ENCODE data around the gene PRAMEF8. TPM values are rescaled to one million over a fixed set of nuclear protein-coding genes. Genes with fewer than 3 reads are reported as not detected.
"Not testable (repeated sequence)": the region's sequence is repeated elsewhere in the genome, so short reads cannot be mapped to it uniquely, and the experiment has no call there.

Gene PRAMEF8
- not detected in 2 replicates for total RNA-seq (2014; rRNA removed; shearing (Covaris generic))

GRCh38 chr1:13285037-13285436 lies at the start of gene PRAMEF8:
Gene PRAMEF8, minus strand, starts transcription at chr1:13285137. Its CDS starts 1,046 bp downstream, at chr1:13284091.
- not testable (repeated sequence) for DNase-seq (ENCODE audit: low read depth in 1 of 2, low spot score in 2 of 2); H3K27ac ChIP-seq; H3K9me3 ChIP-seq (replicated peaks); H3K4me1 ChIP-seq (replicated peaks); H3K36me3 ChIP-seq; H3K4me3 ChIP-seq; H3K27me3 ChIP-seq (replicated peaks)

DNA sequence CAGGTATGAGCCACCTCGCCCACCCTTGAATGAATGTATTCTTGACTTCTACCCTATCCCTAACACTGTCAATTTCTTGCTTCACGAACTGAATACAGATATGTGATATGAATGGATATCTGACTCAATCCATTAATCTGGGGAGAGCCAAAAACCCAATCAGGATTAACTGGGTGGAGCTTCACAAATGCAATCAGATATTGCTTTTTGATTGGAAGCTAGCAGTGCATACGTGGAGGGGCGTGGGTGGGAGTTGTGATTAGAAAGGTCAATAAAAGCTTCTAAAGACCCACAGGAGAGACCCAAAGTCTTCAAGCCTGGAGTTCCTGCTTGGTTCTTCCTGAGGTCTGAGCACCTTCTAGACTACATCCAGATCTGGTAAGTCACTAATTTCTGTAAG lies 30.3 kb upstream of the PRAMEF8 start, which contains the start of gene PRAMEF15:
Gene PRAMEF15 (plus strand): TSS at position 301 of the 400 bp plus-strand sequence. CDS start 2,827 bp downstream, outside the sequence.
- H3K27me3 ChIP-seq (replicated peaks); DNase-seq (ENCODE audit: low read depth in 1 of 2, low spot score in 2 of 2); H3K4me3 ChIP-seq; H3K9me3 ChIP-seq (replicated peaks); H3K4me1 ChIP-seq (replicated peaks); H3K36me3 ChIP-seq; H3K27ac ChIP-seq: not testable (repeated sequence)

GRCh38 chr1:13303239-13303638 lies 18.3 kb upstream of the PRAMEF8 start, which contains the start of gene PRAMEF33:
Gene PRAMEF33, plus strand, starts transcription at chr1:13303539. Its CDS starts 2,416 bp downstream, at chr1:13305955.
- DNase-seq (ENCODE audit: low read depth in 1 of 2, low spot score in 2 of 2); H3K9me3 ChIP-seq (replicated peaks); H3K4me1 ChIP-seq (replicated peaks): not testable (repeated sequence)

DNA sequence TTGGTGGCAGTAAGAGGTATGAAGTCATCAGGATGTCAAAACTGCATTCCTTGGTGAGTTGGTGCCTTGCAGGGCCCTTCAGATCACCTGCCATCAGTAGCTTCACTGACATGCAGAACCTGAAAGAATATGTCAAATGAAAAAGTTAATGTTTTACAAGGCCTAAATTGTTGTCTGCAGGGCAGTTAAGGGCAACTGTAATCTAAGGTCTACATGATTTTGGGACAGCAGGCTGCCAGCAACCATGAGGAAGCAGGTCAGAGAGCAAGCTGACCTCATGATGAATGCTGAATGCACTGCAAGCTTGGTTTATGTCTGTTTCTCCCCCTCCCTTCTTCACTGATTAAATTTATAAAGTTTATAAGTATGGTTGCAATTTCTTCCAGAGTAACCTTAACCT lies 17.3 kb upstream of the PRAMEF8 start:
- H3K27me3 ChIP-seq (replicated peaks) = not testable (repeated sequence)

More at GRCh38 chr1:13303239-13303638, 18.3 kb upstream of the PRAMEF8 start, which contains the start of gene PRAMEF33:
- not testable (repeated sequence) for H3K36me3 ChIP-seq; H3K27me3 ChIP-seq (replicated peaks); H3K4me3 ChIP-seq; H3K27ac ChIP-seq

DNA sequence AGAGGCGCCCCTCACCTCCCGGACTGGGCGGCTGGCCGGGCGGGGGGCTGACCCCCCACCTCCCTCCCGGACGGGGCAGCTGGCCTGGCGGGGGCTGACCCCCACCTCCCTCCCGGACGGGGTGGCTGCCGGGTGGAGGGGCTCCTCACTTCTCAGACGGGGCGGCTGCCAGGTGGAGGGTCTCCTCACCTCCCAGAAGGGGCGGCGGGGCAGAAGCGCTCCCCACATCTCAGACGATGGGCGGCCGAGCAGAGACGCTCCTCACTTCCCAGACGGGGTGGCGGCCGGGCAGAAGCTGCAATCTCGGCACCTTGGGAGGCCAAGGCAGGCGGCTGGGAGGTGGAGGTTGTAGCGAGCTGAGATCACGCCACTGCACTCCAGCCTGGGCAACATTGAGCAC lies 13.8 kb upstream of the PRAMEF8 start:
- H3K36me3 ChIP-seq; H3K4me1 ChIP-seq (replicated peaks); H3K27me3 ChIP-seq (replicated peaks); H3K27ac ChIP-seq; DNase-seq (ENCODE audit: low read depth in 1 of 2, low spot score in 2 of 2); H3K4me3 ChIP-seq; H3K9me3 ChIP-seq (replicated peaks): not testable (repeated sequence)

More for the DNA sequence above, 17.3 kb upstream of the PRAMEF8 start:
- H3K9me3 ChIP-seq (replicated peaks); H3K27ac ChIP-seq; H3K4me3 ChIP-seq; DNase-seq (ENCODE audit: low read depth in 1 of 2, low spot score in 2 of 2); H3K4me1 ChIP-seq (replicated peaks); H3K36me3 ChIP-seq: not testable (repeated sequence)

DNA sequence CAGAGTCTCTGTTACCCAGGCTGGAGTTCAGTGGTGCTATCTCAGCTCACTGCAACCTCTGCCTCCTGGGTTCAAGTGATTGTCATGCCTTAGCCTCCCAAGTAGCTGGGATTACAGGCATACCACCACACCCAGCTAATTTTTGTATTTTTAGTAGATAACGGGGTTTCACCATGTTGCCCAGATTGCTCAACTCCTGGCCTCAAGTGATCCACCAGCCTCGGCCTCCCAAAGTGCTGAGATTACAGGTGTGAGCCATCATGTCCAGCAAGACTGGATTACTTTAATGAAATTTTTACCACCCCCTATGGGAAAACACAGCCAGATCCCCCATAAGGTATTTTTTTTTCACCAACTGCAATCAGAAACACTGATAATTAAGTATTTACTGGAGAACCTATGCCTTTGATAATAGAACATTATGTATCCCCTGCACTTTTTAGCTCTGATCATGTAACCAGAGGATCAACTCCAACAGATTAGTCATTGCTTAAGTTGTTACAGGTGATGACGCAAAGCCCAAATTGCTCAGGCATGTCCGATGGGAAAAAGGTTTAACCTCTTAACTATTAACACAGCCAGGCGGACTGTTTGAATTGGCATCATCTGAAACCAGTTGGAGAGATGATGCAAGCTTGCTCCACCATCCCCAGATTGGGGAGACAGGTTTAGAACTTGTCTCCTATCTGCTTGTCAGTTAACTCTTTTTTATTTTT lies 12.4 kb upstream of the PRAMEF8 start:
- H3K9me3 ChIP-seq (replicated peaks); H3K4me3 ChIP-seq; H3K36me3 ChIP-seq; H3K27ac ChIP-seq; DNase-seq (ENCODE audit: low read depth in 1 of 2, low spot score in 2 of 2); H3K27me3 ChIP-seq (replicated peaks); H3K4me1 ChIP-seq (replicated peaks): not testable (repeated sequence)

GRCh38 chr1:13289030-13289429 lies 4.1 kb upstream of the PRAMEF8 start:
- DNase-seq (ENCODE audit: low read depth in 1 of 2, low spot score in 2 of 2); H3K4me1 ChIP-seq (replicated peaks); H3K27me3 ChIP-seq (replicated peaks); H3K27ac ChIP-seq; H3K4me3 ChIP-seq; H3K9me3 ChIP-seq (replicated peaks); H3K36me3 ChIP-seq: not testable (repeated sequence)

DNA sequence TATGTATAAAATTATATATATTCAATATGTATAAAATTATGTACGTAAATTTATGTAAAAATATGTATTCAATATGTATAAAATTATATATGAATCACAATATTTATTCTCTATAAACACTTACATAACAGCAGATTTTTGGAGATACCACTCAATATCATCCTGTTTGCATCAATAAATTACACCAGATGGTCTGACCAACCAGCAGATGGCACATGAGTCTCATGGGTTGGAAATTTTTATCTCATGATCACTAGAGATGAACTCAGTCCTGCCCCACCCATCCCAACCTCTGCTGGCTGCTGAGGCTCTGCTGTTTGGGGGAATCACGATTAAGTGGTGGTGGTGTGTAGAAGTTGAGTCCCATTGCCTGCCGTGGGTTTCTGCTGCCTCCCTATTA lies 5.3 kb downstream of the PRAMEF8 start:
- not testable (repeated sequence) for H3K9me3 ChIP-seq (replicated peaks); H3K27ac ChIP-seq; H3K27me3 ChIP-seq (replicated peaks); H3K4me1 ChIP-seq (replicated peaks); H3K4me3 ChIP-seq; DNase-seq (ENCODE audit: low read depth in 1 of 2, low spot score in 2 of 2); H3K36me3 ChIP-seq

GRCh38 chr1:13277016-13277415 lies 7.9 kb downstream of the PRAMEF8 start:
- not testable (repeated sequence) for H3K27ac ChIP-seq; H3K36me3 ChIP-seq; H3K9me3 ChIP-seq (replicated peaks); H3K4me1 ChIP-seq (replicated peaks); H3K4me3 ChIP-seq; H3K27me3 ChIP-seq (replicated peaks)
- peak in 1 of 2 experiments; percentile 0 for DNase-seq (ENCODE audit: low read depth in 1 of 2, low spot score in 2 of 2)

- not testable (repeated sequence) for DNase-seq (ENCODE audit: low read depth in 1 of 2, low spot score in 2 of 2); H3K36me3 ChIP-seq; H3K4me1 ChIP-seq (replicated peaks); H3K9me3 ChIP-seq (replicated peaks); H3K27me3 ChIP-seq (replicated peaks); H3K27ac ChIP-seq; H3K4me3 ChIP-seq
Measured at GRCh38 chr1:13265124-13265523, 19.8 kb downstream of the PRAMEF8 start.

GRCh38 chr1:13253898-13254297 lies 31.0 kb downstream of the PRAMEF8 start, which contains the start of gene PRAMEF5:
Gene PRAMEF5, plus strand, starts transcription at chr1:13254198. Its CDS starts 5,071 bp downstream, at chr1:13259269.
- not testable (repeated sequence) for DNase-seq (ENCODE audit: low read depth in 1 of 2, low spot score in 2 of 2); H3K4me1 ChIP-seq (replicated peaks); H3K36me3 ChIP-seq; H3K4me3 ChIP-seq; H3K27me3 ChIP-seq (replicated peaks); H3K27ac ChIP-seq; H3K9me3 ChIP-seq (replicated peaks)

DNA sequence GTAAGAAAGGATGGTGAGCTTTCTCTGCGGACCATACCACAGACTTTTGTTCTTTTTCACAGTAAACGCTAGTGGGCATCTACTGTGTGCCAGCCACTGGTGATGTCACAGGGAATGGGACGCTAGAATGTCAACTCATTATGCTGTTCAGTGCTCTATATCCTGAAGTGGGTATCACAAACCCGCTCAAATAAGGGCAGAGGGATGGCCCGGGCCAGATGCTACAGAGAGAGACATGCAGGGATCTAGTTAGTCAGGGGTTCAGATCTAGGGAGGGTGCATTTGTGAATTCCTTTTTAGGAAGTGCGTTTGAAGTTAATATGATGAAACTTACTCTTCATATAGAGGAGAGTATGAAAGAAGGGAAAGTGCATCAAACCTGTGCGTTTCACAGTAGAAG lies 37.8 kb downstream of the PRAMEF8 start:
- not testable (repeated sequence) for DNase-seq (ENCODE audit: low read depth in 1 of 2, low spot score in 2 of 2); H3K9me3 ChIP-seq (replicated peaks); H3K27me3 ChIP-seq (replicated peaks); H3K4me1 ChIP-seq (replicated peaks); H3K4me3 ChIP-seq; H3K36me3 ChIP-seq; H3K27ac ChIP-seq

- not testable (repeated sequence) for H3K4me1 ChIP-seq (replicated peaks); H3K27me3 ChIP-seq (replicated peaks); H3K9me3 ChIP-seq (replicated peaks); H3K4me3 ChIP-seq; H3K36me3 ChIP-seq; DNase-seq (ENCODE audit: low read depth in 1 of 2, low spot score in 2 of 2); H3K27ac ChIP-seq
Measured at GRCh38 chr1:13246554-13246871, 38.4 kb downstream of the PRAMEF8 start.

DNA sequence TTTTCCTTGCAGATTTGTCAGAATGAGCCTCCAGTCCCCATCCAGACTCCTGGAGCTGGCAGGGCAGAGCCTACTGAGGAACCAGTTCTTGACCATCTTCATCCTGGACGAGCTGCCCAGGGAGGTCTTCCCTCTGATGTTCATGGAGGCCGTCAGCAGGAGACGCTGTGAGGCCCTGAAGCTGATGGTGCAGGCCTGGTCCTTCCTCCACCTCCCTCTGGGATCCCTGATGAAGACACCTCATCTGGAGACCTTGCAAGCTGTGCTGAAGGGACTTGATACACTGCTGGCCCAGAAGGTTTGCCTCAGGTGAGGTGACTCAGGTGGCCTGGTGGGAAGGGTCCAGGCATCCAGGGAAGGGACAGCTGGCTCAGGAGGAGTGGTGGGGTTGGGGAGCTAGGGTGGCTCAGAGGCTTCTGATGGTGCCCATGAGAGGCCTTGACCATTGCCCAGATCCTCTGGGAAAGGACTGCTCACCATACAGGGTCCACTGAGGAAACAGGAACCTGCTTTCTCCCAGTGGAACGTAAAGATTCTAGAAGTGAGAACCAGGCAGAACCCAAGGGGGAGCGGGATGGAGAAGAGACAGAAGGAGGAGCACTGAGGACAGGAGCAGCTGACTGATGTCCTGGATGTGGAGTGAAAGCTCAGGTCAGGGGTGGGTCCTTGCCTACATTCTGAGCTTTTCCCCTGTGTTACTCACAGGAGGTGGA lies 38.9 kb downstream of the PRAMEF8 start:
- H3K27me3 ChIP-seq (replicated peaks); DNase-seq (ENCODE audit: low read depth in 1 of 2, low spot score in 2 of 2); H3K27ac ChIP-seq; H3K4me1 ChIP-seq (replicated peaks); H3K4me3 ChIP-seq; H3K36me3 ChIP-seq; H3K9me3 ChIP-seq (replicated peaks): not testable (repeated sequence)
